Brain microvascular endothelial cell (primary cell): Measurements from ENCODE around the gene RMRP.

Experiments used
- DNase-seq: peaks from one replicate; pipeline ENCODE4 v3.0.0-alpha.2; 2020
- H3K27ac ChIP-seq: fragments of 250-450 bp; sonication (Bioruptor Pico); 2 replicates; pipeline ENCODE4 v1.5.1; 2020; ENCODE audit warnings: mild to moderate bottlenecking, moderate library complexity
- H3K27me3 ChIP-seq: fragments of 250-450 bp; sonication (Bioruptor Pico); replicated peaks from 2 replicates; pipeline ENCODE4 v1.5.1; 2020; ENCODE audit warnings: mild to moderate bottlenecking
- H3K36me3 ChIP-seq: fragments of 250-450 bp; sonication (Bioruptor Pico); replicated peaks from 2 replicates; pipeline ENCODE4 v1.5.1; 2020; ENCODE audit warnings: mild to moderate bottlenecking
- H3K4me3 ChIP-seq: 2 replicates; pipeline ENCODE4 v1.5.1; 2011; ENCODE audit warnings: low read depth, mild to moderate bottlenecking, control low read depth, low read length, moderate library complexity
- CTCF ChIP-seq: IDR thresholded peaks from 2 replicates; pipeline ENCODE4 v1.5.1; 2011; ENCODE audit warnings: low read depth, mild to moderate bottlenecking, moderate library complexity, low read length, control low read depth, inconsistent platforms; ENCODE audit errors: missing control alignments
- in situ Hi-C: cut with HindIII; loops from 2 replicates; pipeline ENCODE4 v1.10.0; 2017; ENCODE audit warnings: low sequenced_read_pairs, low pct_ligation_motif_present

RMRP gene

GRCh38 chr9:35656831-35657545, 831 bp downstream of the RMRP start:
- no peak for TF ChIP-seq CTCF
- no peaks in the 10 kb centered on the region for H3K27me3 ChIP-seq
- peak overlapping the region; percentile 47 for H3K4me3 ChIP-seq
- DNase-seq: no peak
- H3K27ac ChIP-seq: peak overlapping the region; percentile 56
- H3K36me3 ChIP-seq: peaks cover 7% of the 10 kb centered on the region
- in situ Hi-C loops: no loop called here

DNA sequence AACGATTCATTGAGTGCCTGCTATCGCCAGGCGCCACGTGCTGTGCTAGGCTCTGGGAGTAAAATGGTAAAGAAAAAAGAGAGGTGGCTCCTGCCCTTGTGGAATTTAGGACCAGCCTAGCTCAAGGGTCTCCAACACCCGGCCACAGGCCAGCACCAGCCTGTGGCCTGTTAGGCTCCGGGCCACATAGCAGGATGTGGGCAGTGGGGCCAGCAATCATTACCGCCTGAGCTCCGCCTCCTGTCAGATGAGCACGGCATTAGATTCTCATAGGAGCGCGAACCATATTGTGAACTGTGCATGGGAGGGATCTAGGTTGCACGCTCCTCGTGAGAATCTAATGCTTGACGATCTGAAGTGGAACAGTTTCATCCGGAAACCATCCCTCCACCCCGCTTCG, 1.5 kb downstream of the RMRP start:
- in situ Hi-C loops: no loop called here
- Histone ChIP-seq H3K27ac (no peak overlapping the region), H3K27me3 (no peaks in the 10 kb centered on the region), H3K36me3 (peaks cover 7% of the 10 kb centered on the region), H3K4me3 (no peak overlapping the region)
- no peak for DNase-seq
- TF ChIP-seq CTCF: no peak

DNA sequence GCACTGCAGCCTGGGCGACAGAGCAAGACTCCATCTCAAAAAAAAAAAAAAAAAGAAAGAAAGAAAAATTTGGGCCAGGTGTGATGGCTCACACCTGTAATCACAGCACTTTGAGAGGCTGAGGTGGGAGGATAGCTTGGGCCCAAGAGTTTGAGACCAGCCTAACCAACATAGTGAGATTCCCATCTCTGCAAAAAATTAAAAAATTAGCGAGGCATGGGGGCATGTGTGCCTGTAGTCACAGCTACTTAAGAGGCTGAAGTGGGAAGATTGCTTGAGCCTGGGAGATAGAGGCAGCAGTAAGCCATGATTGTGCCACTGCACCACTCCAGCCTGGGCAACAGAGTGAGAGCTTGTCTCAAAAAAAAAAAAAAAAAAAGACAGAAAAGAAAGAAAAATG, 4.2 kb downstream of the RMRP start:
- in situ Hi-C loops: no loop called here
- Histone ChIP-seq H3K27me3 (no peaks in the 10 kb centered on the region), H3K27ac (no peak overlapping the region), H3K4me3 (no peak overlapping the region), H3K36me3 (no peaks in the 10 kb centered on the region)
- no peak for TF ChIP-seq CTCF
- no peak for DNase-seq

- Histone ChIP-seq H3K36me3 (no peaks in the 10 kb centered on the region), H3K27ac (no peak overlapping the region), H3K27me3 (no peaks in the 10 kb centered on the region), H3K4me3 (no peak overlapping the region)
- TF ChIP-seq CTCF: no peak
- no peak for DNase-seq
- in situ Hi-C loops: no loop called here
These were observed 5.0 kb downstream of the RMRP start for GRCh38 chr9:35652829-35653209.

GRCh38 chr9:35651956-35652828, 5.6 kb downstream of the RMRP start:
- DNase-seq: no peak
- Histone ChIP-seq H3K27me3 (no peaks in the 10 kb centered on the region), H3K27ac (no peak overlapping the region), H3K36me3 (no peaks in the 10 kb centered on the region), H3K4me3 (no peak overlapping the region)
- in situ Hi-C loops: no loop called here
- no peak for TF ChIP-seq CTCF
